IMR-90 (cell line): ENCODE data around the gene UVSSA. TPM values are rescaled to one million over a fixed set of nuclear protein-coding genes. Genes with fewer than 3 reads are reported as not detected.

Source experiments
- ATAC-seq: fragments of 200-7000 bp; cut with Tn5 transposase; 2 replicates; pipeline ENCODE4 v1.9.1; 2020; ENCODE audit warnings: low read depth, mild to moderate bottlenecking, moderate library complexity
- BruUV-seq: library from RNA; stranded (reverse); fragments of 400-500 nt; replicated peaks from 2 replicates; lab custom pipeline; 2021; lab: Mats Ljungman, UMichigan
- CTCF ChIA-PET: fragments of 300-600 bp; formaldehyde crosslinking; extraction: SDS; loops from one replicate; lab custom pipeline; 2021; ENCODE audit warnings: antibody characterized with exemption; lab: Yijun Ruan, JAX
- POLR2A ChIA-PET: fragments of 300-600 bp; sonication (Branson Sonifier 250); formaldehyde crosslinking; loops from one replicate; lab custom pipeline; 2022; ENCODE audit warnings: antibody characterized with exemption; ENCODE audit not compliant: unreplicated experiment; lab: Charles Lee
- DNase-seq: peaks from one replicate; pipeline ENCODE4 v3.0.0; 2013
- H2AFZ ChIP-seq: replicated peaks from 2 replicates; pipeline ENCODE3; 2013; ENCODE audit warnings: low read length, mild to moderate bottlenecking; ENCODE audit not compliant: poor library complexity
- H2AK5ac ChIP-seq: 2 replicates; pipeline ENCODE4 v1.6.1; 2013; ENCODE audit warnings: low read depth, low read length, inconsistent platforms
- H2AK9ac ChIP-seq: replicated peaks from 2 replicates; pipeline ENCODE3; 2013; ENCODE audit warnings: mild to moderate bottlenecking, low read depth, low read length, moderate library complexity; ENCODE audit not compliant: poor library complexity
- H2BK120ac ChIP-seq: 2 replicates; pipeline ENCODE4 v1.6.1; 2013; ENCODE audit warnings: low read depth, low read length, inconsistent platforms
- H2BK15ac ChIP-seq: 3 replicates; pipeline ENCODE4 v1.6.1; 2013; ENCODE audit warnings: low read depth, low read length, inconsistent platforms
- H2BK20ac ChIP-seq: 2 replicates; pipeline ENCODE4 v1.6.1; 2013; ENCODE audit warnings: low read depth, mild to moderate bottlenecking, inconsistent platforms, low read length, moderate library complexity
- H2BK5ac ChIP-seq: 2 replicates; pipeline ENCODE4 v1.6.1; 2013; ENCODE audit warnings: mild to moderate bottlenecking, low read depth, low read length, inconsistent platforms; ENCODE audit not compliant: poor library complexity, severe bottlenecking
- H3K14ac ChIP-seq: replicated peaks from 2 replicates; pipeline ENCODE4 v1.6.1; 2013; ENCODE audit warnings: low read depth, low read length, inconsistent platforms
- H3K18ac ChIP-seq: 2 replicates; pipeline ENCODE4 v1.6.1; 2013; ENCODE audit warnings: low read depth, low read length, control low read depth
- H3K23ac ChIP-seq: 2 replicates; pipeline ENCODE4 v1.6.1; 2013; ENCODE audit warnings: low read depth, low read length, inconsistent platforms
- H3K27ac ChIP-seq: 2 replicates; pipeline ENCODE4 v1.5.1; 2013; ENCODE audit warnings: mild to moderate bottlenecking, control low read depth, low read length; ENCODE audit not compliant: insufficient read depth
- H3K27me3 ChIP-seq: 2 replicates; pipeline ENCODE4 v1.6.1; 2013; ENCODE audit warnings: low read length; ENCODE audit not compliant: control insufficient read depth, insufficient read depth
- H3K36me3 ChIP-seq: 2 replicates; pipeline ENCODE4 v1.6.1; 2013; ENCODE audit warnings: low read length, mixed read lengths; ENCODE audit not compliant: control insufficient read depth, insufficient read depth
- H3K4ac ChIP-seq: 2 replicates; pipeline ENCODE4 v1.6.1; 2013; ENCODE audit warnings: low read depth, low read length, inconsistent platforms
- H3K4me1 ChIP-seq: 2 replicates; pipeline ENCODE4 v1.6.1; 2013; ENCODE audit warnings: low read length, mixed read lengths; ENCODE audit not compliant: control insufficient read depth, insufficient read depth
- H3K4me2 ChIP-seq: 2 replicates; pipeline ENCODE4 v1.6.1; 2013; ENCODE audit warnings: low read depth, mild to moderate bottlenecking, control low read depth, low read length, moderate library complexity
- H3K4me3 ChIP-seq: 2 replicates; pipeline ENCODE4 v1.5.1; 2013; ENCODE audit warnings: low read depth, mild to moderate bottlenecking, control low read depth, low read length, moderate library complexity; ENCODE audit not compliant: insufficient read depth
- H3K56ac ChIP-seq: 2 replicates; pipeline ENCODE4 v1.6.1; 2013; ENCODE audit warnings: low read length, inconsistent platforms; ENCODE audit not compliant: insufficient read depth; ENCODE audit errors: extremely low read depth
- H3K79me1 ChIP-seq, 2 experiments: 2 replicates each; pipeline ENCODE4 v1.6.1; 2013; ENCODE audit warnings: low read length in 2 of 2, inconsistent platforms in 1 of 2, low read depth in 1 of 2
- H3K9ac ChIP-seq: 2 replicates; pipeline ENCODE4 v1.6.1; 2013; ENCODE audit warnings: low read depth, low read length, control low read depth
- H3K9me1 ChIP-seq: 2 replicates; pipeline ENCODE4 v1.6.1; 2013; ENCODE audit warnings: low read length, inconsistent platforms; ENCODE audit not compliant: insufficient read depth
- H3K9me3 ChIP-seq: 2 replicates; pipeline ENCODE4 v1.6.1; 2013; ENCODE audit warnings: low read length; ENCODE audit not compliant: control insufficient read depth, insufficient read depth
- H4K20me1 ChIP-seq: 2 replicates; pipeline ENCODE4 v1.6.1; 2013; ENCODE audit warnings: low read length, inconsistent platforms; ENCODE audit not compliant: insufficient read depth
- H4K5ac ChIP-seq: 2 replicates; pipeline ENCODE4 v1.6.1; 2013; ENCODE audit warnings: mild to moderate bottlenecking, low read depth, low read length, control low read depth
- H4K8ac ChIP-seq, 2 experiments: 2 replicates each; pipeline ENCODE4 v1.6.1; 2013; ENCODE audit warnings: low read depth in 2 of 2, low read length in 2 of 2, control low read depth in 1 of 2, inconsistent platforms in 1 of 2
- H4K91ac ChIP-seq: 2 replicates; pipeline ENCODE4 v1.6.1; 2013; ENCODE audit warnings: low read depth, low read length, inconsistent platforms; ENCODE audit not compliant: insufficient read depth
- CHD1 ChIP-seq: IDR thresholded peaks from 2 replicates; pipeline ENCODE4 v1.6.1; 2012; ENCODE audit warnings: low read depth, low read length, improper control_type of control experiment
- FOS ChIP-seq: fragments of 150-350 bp; IDR thresholded peaks from 2 replicates; pipeline ENCODE4 v1.6.1; 2016; ENCODE audit warnings: low read depth, low read length
- MAFK ChIP-seq: IDR thresholded peaks from 2 replicates; pipeline ENCODE4 v1.6.1; 2012; ENCODE audit warnings: low read depth, low read length, improper control_type of control experiment
- MAZ ChIP-seq: IDR thresholded peaks from 2 replicates; pipeline ENCODE4 v1.6.1; 2012; ENCODE audit warnings: low read depth, mild to moderate bottlenecking, low read length, improper control_type of control experiment, moderate library complexity, borderline replicate concordance
- MXI1 ChIP-seq: IDR thresholded peaks from 2 replicates; pipeline ENCODE4 v1.6.1; 2012; ENCODE audit warnings: low read depth, mild to moderate bottlenecking, low read length, moderate library complexity, borderline replicate concordance
- NFE2L2 ChIP-seq: fragments of 150-350 bp; IDR thresholded peaks from 2 replicates; pipeline ENCODE4 v1.6.1; 2016; ENCODE audit warnings: low read depth, mild to moderate bottlenecking, low read length
- RAD21 ChIP-seq: IDR thresholded peaks from 2 replicates; pipeline ENCODE4 v1.6.1; 2012; ENCODE audit warnings: low read length, improper control_type of control experiment
- SMC3 ChIP-seq: fragments of 150-350 bp; IDR thresholded peaks from 2 replicates; pipeline ENCODE4 v1.6.1; 2016; ENCODE audit warnings: low read depth, mild to moderate bottlenecking, antibody characterized with exemption, low read length, moderate library complexity
- USF2 ChIP-seq: fragments of 150-350 bp; IDR thresholded peaks from 2 replicates; pipeline ENCODE4 v1.6.1; 2017; ENCODE audit warnings: mild to moderate bottlenecking, antibody characterized with exemption, low read length, low read depth
- WGBS, 2 experiments: methylation state at CpG; one replicate each; pipeline versions ENCODE4 v1.1.5 to v1.1.7; 2013; ENCODE audit warnings: missing lambda C conversion rate in 2 of 2; ENCODE audit not compliant: insufficient read length in 1 of 2; ENCODE audit errors: extremely low coverage in 2 of 2; 5-methylcytosine and 5-hydroxymethylcytosine counted together
- dilution Hi-C: fragments of 300-500 bp; cut with HindIII; formaldehyde crosslinking; loops from one replicate; pipeline ENCODE4 v1.14.3; 2018; ENCODE audit warnings: low sequenced_read_pairs; ENCODE audit not compliant: unreplicated experiment
- in situ Hi-C: fragments of 300-500 bp; cut with MboI; formaldehyde crosslinking; loops from 3 replicates; pipeline ENCODE4 v1.14.3; 2019; ENCODE audit warnings: low sequenced_read_pairs, inconsistent platforms, mixed read lengths
- intact Hi-C: fragments of 100-400 bp; cut with micrococcal nuclease; formaldehyde crosslinking; loops from 2 replicates; pipeline ENCODE4 v1.10.0; 2022
- polyA plus RNA-seq, 3 experiments: library from polyadenylated mRNA; depleted of rRNA; stranded (reverse); fragments of >200 nt; gene quantifications; 2 replicates each; pipeline ENCODE4 v1.2.3, GENCODE V29; 2012; ENCODE audit warnings: low replicate concordance in 1 of 3
- total RNA-seq: library from RNA; depleted of rRNA; stranded (reverse); fragments of >200 nt; gene quantifications from 2 replicates; pipeline ENCODE4 v1.2.3, GENCODE V29; 2012

The UVSSA gene
- total and polyA plus RNA-seq, 2 of the 4 experiments (the other 2 are of a cell fraction), result 1.4 to 8.4 TPM

DNA sequence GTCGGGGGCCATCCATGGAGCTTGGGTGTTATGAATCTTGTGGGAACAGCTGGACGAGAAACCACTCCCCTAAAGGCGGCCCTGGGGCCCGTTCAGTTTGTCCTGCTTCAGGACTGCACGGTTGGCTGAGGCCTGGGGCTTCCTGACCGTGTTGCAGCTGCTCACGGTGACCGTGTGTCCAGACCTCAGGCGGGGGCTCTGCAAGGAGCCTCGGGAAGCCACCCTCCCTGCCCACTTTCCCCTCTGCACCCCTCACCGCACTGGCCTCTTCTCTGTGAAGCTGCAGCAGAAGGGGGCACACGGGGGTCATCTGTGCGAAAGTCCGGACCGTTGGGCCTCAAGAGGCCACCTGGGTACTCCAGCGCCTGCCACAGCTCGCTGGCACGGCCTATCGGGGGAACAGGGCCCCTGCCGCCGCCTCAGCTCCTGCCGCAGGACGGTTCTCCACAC, 29.4 kb downstream of the UVSSA start:
- Histone ChIP-seq H3K9me1 (no peaks in the 10 kb centered on the region), H4K20me1 (no peaks in the 10 kb centered on the region), H3K4me3 (no peak overlapping the region), H4K5ac (no peak overlapping the region), H4K8ac (no peak overlapping the region), H2BK120ac (no peak overlapping the region), H2AFZ (no peak overlapping the region), H2AK9ac (no peak overlapping the region), H3K18ac (no peak overlapping the region), H2BK15ac (no peak overlapping the region), H3K4me2 (no peak overlapping the region), H3K9me3 (no peaks in the 10 kb centered on the region; the same call in 1 of the 2 replicates), H3K79me1 (no peaks in the 10 kb centered on the region), H3K9ac (no peak overlapping the region), H2BK5ac (no peak overlapping the region), H3K27me3 (no peaks in the 10 kb centered on the region), H4K91ac (no peak overlapping the region), H3K36me3 (peaks cover 30% of the 10 kb centered on the region), H2BK20ac (no peak overlapping the region), H3K4ac (no peak overlapping the region), H3K56ac (no peak overlapping the region), H3K23ac (no peak overlapping the region), H2AK5ac (no peak overlapping the region), H3K27ac (no peak overlapping the region), H3K4me1 (no peaks in the 10 kb centered on the region), H3K14ac (no peak overlapping the region)
- intact Hi-C loops, result no loop called here
- 90% methylated on average over 10 of the region's 23 CpGs; no CpG with 5 or more reads in 1 of the 2 experiments for WGBS, 2 experiments
- in situ Hi-C loops, result no loop called here
- ChIA-PET POLR2A (no interaction called here), CTCF (no interaction called here)
- no TSS peak for BruUV-seq
- TF ChIP-seq USF2, result no peak
- no peak for TF ChIP-seq NFE2L2
- TF ChIP-seq SMC3, result no peak
- no peak for TF ChIP-seq RAD21
- TF ChIP-seq MXI1, result no peak
- no peak for TF ChIP-seq FOS
- TF ChIP-seq MAZ, result no peak
- TF ChIP-seq CHD1, result no peak
- TF ChIP-seq MAFK, result no peak
- dilution Hi-C loops, result no loop called here
- DNase-seq, result no peak
- no peak for ATAC-seq
